Pancreas (tissue), 10 donors: ENCODE data around the gene FKBP11. TPM values are rescaled to one million over a fixed set of nuclear protein-coding genes. Genes with fewer than 3 reads are reported as not detected.

ENCODE experiments used
- ATAC-seq, 4 donors: fragments of 200-7000 bp; cut with Tn5 transposase; one replicate each; pipeline versions ENCODE4 v1.8.0 to v1.9.1; 2020; ENCODE audit warnings: mild to moderate bottlenecking in 4 of 4, moderate library complexity in 4 of 4
- DNase-seq, 6 donors: peaks; one replicate each; pipeline ENCODE4 v3.0.0-alpha.2; 2020
- FAIRE-seq: peaks from 2 replicates; lab custom pipeline; 2012; peaks lifted over from hg19 to GRCh38; lab: Jason Lieb, UNC
- H3K27ac ChIP-seq, 4 donors: fragments of 200-600 bp; sonication (generic); 1 replicate in 3 of 4; 2 replicates in 1 of 4; pipeline versions ENCODE4 v1.5.0 to v1.8.0; 2020
- H3K27me3 ChIP-seq, 4 donors: fragments of 200-600 bp; one replicate each; pipeline ENCODE4 v1.8.0; 2021
- H3K36me3 ChIP-seq, 3 donors: fragments of 200-600 bp; sonication (generic) in 1 of 3; one replicate each; pipeline versions ENCODE4 v1.5.0 to v1.8.0; 2020 to 2021
- H3K4me1 ChIP-seq, 3 donors: fragments of 200-600 bp; one replicate each; pipeline ENCODE4 v1.8.0; 2021
- H3K4me3 ChIP-seq, 4 donors: fragments of 200-600 bp; sonication (generic) in 2 of 4; one replicate each; pipeline versions ENCODE4 v1.5.0 to v1.8.0; 2020 to 2021
- H3K9me3 ChIP-seq, 4 donors: fragments of 200-600 bp; one replicate each; pipeline ENCODE4 v1.8.0; 2021
- WGBS, 2 donors: extraction: QIAGEN DNeasy Blood & Tissue Kit; methylation state at CpG; one replicate each; pipeline ENCODE4 v1.1.7; 2013; 5-methylcytosine and 5-hydroxymethylcytosine counted together
- intact Hi-C, 3 donors: fragments of 100-400 bp; cut with DNase I; formaldehyde crosslinking; loops; one replicate each; pipeline versions ENCODE4 v1.11.1 to v1.14.2; 2022
- polyA plus RNA-seq, 2 donors: library from polyadenylated mRNA; stranded (reverse); fragments of 200-250 nt; gene quantifications; one replicate each; pipeline ENCODE4 v1.2.3, GENCODE V29; 2013
- total RNA-seq, 6 donors: library from RNA; stranded (reverse); fragmentation: NEBNext Ultra II Directional in 4 of 6; extraction: Animal tissue kit (Norgen Biotek cat#: 25700) in 4 of 6; gene quantifications; one replicate each; pipeline versions ENCODE4 v1.2.1 to v1.2.4, GENCODE V29; 2021 to 2023
- TF ChIP-seq, protein P1 (sequence below), 4 donors: fragments of 200-600 bp; sonication (generic) in 3 of 4; IDR thresholded peaks; one replicate each; pipeline versions ENCODE4 v1.5.0 to v1.8.0; 2021; ENCODE audit warnings: antibody characterized with exemption in 4 of 4
- donor health status: healthy with polysubstance abuse.
- donor health status: DM: no; HTN: no; CAD: no; lungs with moderate emphysema.
- donor health status: DM: no; HTN: no; CAD: no.
- donor health status: control.
- donor health status: control.
- donor health status: Bipolar disorder and iron deficiency.
- donor health status: DM: yes; HTN: yes; CAD: no.
- donor health status: DM: no; HTN: no; CAD: no.
- donor health status: DM: no; HTN: no; CAD: no.
- donor health status: DM: yes; HTN: yes; CAD: no.

The FKBP11 gene
- total and polyA plus RNA-seq, 8 donors, result 70.9 to 155 (median 127) TPM

DNA sequence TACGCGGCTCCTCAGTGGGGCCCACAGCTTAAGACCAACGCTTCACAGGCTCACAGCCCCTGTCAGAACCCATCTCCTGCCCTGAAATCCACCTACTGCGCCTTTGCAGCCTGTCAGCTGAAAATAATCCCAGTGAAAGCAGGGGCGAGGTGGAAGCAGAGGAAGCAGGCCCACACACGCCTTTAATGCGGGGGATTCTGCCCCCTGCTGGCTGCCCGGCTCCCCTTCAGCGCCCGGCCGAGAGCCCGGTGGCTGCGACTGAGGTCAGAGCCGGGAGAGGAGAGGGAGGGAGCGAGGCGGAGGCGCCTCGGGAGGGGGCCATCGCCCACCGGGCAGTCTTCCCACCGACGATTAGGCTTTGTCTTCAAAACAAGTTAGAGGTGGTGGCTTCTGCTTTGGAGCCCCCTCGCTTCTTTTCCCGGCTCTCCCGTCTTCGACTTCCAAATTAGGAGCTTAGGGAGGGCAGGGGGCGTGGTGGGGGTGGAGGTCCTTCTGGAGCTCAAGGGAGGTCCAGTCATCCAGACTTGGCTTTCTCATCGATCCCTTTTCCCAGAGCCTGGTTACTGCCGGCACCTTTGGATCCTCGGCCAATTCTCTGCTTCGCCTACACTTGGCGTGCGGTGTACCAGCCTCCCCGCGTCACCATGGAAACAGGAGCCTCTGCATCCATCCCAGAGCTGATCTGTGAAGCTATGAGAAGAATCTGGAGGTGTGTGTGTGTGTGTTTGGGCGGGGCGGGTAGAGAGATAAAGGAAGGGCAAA, 34.5 kb downstream of the FKBP11 start:
- no peaks in the 10 kb centered on the region for H3K27me3 ChIP-seq
- intact Hi-C loops, result loop anchor here in 2 of 3 donors (5.0 kb wide), 2 partner anchors 34 to 39 kb away; partner anchors contain the start of gene DDX23 (in 1 of the 2)
- peak overlapping the region in 1 of 4 donors; percentile 8 for H3K4me3 ChIP-seq
- ATAC-seq (peak; percentile 98 to 100 (median 100)), DNase-seq (peak; percentile 60 to 95 (median 80)), FAIRE-seq (no peak)
- no peaks in the 10 kb centered on the region for H3K36me3 ChIP-seq
- no peaks in the 10 kb centered on the region for H3K9me3 ChIP-seq
- WGBS, 2 donors, result 6 to 7% methylated on average over 35 to 37 of the region's 37 CpGs
- TF ChIP-seq, protein P1, sequence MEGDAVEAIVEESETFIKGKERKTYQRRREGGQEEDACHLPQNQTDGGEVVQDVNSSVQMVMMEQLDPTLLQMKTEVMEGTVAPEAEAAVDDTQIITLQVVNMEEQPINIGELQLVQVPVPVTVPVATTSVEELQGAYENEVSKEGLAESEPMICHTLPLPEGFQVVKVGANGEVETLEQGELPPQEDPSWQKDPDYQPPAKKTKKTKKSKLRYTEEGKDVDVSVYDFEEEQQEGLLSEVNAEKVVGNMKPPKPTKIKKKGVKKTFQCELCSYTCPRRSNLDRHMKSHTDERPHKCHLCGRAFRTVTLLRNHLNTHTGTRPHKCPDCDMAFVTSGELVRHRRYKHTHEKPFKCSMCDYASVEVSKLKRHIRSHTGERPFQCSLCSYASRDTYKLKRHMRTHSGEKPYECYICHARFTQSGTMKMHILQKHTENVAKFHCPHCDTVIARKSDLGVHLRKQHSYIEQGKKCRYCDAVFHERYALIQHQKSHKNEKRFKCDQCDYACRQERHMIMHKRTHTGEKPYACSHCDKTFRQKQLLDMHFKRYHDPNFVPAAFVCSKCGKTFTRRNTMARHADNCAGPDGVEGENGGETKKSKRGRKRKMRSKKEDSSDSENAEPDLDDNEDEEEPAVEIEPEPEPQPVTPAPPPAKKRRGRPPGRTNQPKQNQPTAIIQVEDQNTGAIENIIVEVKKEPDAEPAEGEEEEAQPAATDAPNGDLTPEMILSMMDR (IDR thresholded peaks at IDR 0.05), result peak; percentile 89 to 93 (median 90)
- no peak overlapping the region for H3K27ac ChIP-seq
- peaks cover 0 to 4% (median 0%) of the 10 kb centered on the region in 3 donors for H3K4me1 ChIP-seq

DNA sequence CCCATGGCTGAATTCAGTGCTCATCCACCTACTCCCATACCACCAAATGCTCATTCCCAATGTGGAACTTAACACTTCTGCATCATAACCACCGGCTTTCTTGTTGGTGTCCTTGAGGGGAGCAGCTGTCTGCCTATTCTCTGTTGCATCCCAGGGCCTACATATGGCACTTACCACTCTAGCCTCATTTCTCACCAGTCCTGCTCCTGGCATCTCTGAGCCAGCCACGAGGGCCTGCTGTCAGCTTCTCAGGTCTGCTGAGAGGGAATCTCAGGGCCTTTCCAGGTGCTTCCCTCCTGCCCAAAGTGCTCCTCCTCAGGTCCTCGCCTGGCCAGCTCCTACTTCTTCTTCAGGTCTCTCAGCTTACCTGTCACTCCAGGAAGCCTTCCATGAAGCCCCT, 35.6 kb downstream of the FKBP11 start:
- intact Hi-C loops, result loop anchor here in 2 of 3 donors (5.0 kb wide), 2 partner anchors 32 to 37 kb away; partner anchors contain the start of gene DDX23 (in 1 of the 2)
- 64 to 76% methylated on average over 3 of the region's 3 CpGs for WGBS, 2 donors
- TF ChIP-seq, protein P1 (IDR thresholded peaks at IDR 0.05), result no peak
- Histone ChIP-seq H3K4me1 (peaks cover 0 to 4% (median 0%) of the 10 kb centered on the region in 3 donors), H3K4me3 (no peak overlapping the region), H3K9me3 (no peaks in the 10 kb centered on the region), H3K27me3 (no peaks in the 10 kb centered on the region), H3K27ac (no peak overlapping the region), H3K36me3 (no peaks in the 10 kb centered on the region)
- DNase-seq (no peak), ATAC-seq (no peak), FAIRE-seq (no peak)

- peak; percentile 78 to 95 (median 91) for ATAC-seq
- DNase-seq, result peak in 3 of 6 donors; percentile 40 to 65 (median 60)
- H3K27ac ChIP-seq, result peak overlapping the region in 2 of 4 donors; percentile 41 to 42
- H3K4me3 ChIP-seq, result no peak overlapping the region
- no peak for FAIRE-seq
- TF ChIP-seq, protein P1 (IDR thresholded peaks at IDR 0.05), result no peak
- H3K27me3 ChIP-seq, result no peaks in the 10 kb centered on the region
- intact Hi-C loops, result no loop called here
- H3K36me3 ChIP-seq, result no peaks in the 10 kb centered on the region
- H3K9me3 ChIP-seq, result no peaks in the 10 kb centered on the region
- 37 to 40% methylated on average over 13 of the region's 13 CpGs for WGBS, 2 donors
- H3K4me1 ChIP-seq, result peaks cover 0 to 14% (median 7%) of the 10 kb centered on the region in 3 donors
Measured at GRCh38 chr12:48883305-48884161, 41.8 kb downstream of the FKBP11 start.

DNA sequence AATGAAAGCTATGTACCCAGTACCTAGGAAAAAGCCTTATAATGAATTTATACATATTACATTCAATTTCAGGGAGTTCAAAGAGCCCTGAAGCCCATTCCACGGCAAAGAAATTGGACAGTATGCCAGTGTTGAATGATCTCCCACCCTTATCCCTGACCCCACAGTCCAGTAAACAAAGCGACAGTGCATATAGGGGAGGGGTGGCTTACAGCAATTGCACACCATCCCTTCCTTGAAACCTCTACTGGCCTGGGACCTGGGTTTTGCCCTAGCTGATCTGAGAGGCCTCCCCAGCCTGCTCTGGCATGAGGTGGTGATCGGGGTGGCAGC, 42.4 kb downstream of the FKBP11 start:
- Histone ChIP-seq H3K27ac (peak overlapping the region in 2 of 4 donors; percentile 41 to 42), H3K27me3 (no peaks in the 10 kb centered on the region), H3K9me3 (no peaks in the 10 kb centered on the region), H3K36me3 (no peaks in the 10 kb centered on the region), H3K4me1 (peaks cover 0 to 14% (median 7%) of the 10 kb centered on the region in 3 donors), H3K4me3 (no peak overlapping the region)
- DNase-seq (no peak), FAIRE-seq (no peak), ATAC-seq (peak in 3 of 4 donors; percentile 6 to 11 (median 11))
- intact Hi-C loops, result no loop called here
- 79 to 90% methylated on average over 3 of the region's 3 CpGs for WGBS, 2 donors
- TF ChIP-seq, protein P1 (IDR thresholded peaks at IDR 0.05), result no peak
